Transverse colon (tissue), 4 donors: Measurements from ENCODE around the gene SHOC1.

Source experiments
- EP300 ChIP-seq: sonication (generic); formaldehyde crosslinking; IDR thresholded peaks from one replicate; pipeline ENCODE4 v1.6.1; 2017; ENCODE audit warnings: antibody characterized with exemption, low read depth
- POLR2A ChIP-seq: fragments of 450-650 bp; IDR thresholded peaks from one replicate; pipeline ENCODE4 v1.6.1; 2016; ENCODE audit warnings: antibody characterized with exemption, mild to moderate bottlenecking, moderate library complexity
- POLR2AphosphoS5 ChIP-seq, 3 donors: sonication (generic); formaldehyde crosslinking; IDR thresholded peaks; one replicate each; pipeline ENCODE4 v1.6.1; 2016; ENCODE audit warnings: antibody characterized with exemption in 3 of 3
- TF ChIP-seq, protein P1 (sequence below), 5 experiments: fragments of 200-600 bp in 3 of 5; fragments of 450-650 bp in 2 of 5; sonication (generic) in 3 of 5; IDR thresholded peaks; 1 replicate in 2 of 5; 2 replicates in 3 of 5; pipeline ENCODE4 v1.5.1; 2016 to 2017; ENCODE audit warnings: antibody characterized with exemption in 5 of 5, inconsistent platforms in 3 of 5, mild to moderate bottlenecking in 2 of 5, moderate library complexity in 1 of 5

DNA sequence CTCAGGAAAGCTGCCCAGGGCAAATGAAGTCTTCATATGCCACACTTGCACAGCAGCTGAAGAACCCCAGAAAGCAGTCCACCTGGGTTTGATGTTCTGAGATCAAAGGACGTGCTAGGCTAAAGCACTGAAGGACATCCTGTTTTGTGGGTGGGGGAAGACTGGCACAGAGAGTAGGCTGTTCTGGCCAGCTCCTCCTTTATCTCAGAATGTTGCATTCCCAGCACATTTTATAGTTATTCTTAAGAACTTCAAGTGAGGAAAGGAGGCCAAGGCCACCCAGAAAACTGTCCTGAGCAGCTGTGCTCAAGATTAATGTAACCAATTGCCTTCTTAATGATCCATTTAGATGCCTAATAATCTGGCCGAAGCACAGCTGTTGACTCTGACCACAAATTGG lies 10.9 kb downstream of the SHOC1 start:
- TF ChIP-seq, protein P1, sequence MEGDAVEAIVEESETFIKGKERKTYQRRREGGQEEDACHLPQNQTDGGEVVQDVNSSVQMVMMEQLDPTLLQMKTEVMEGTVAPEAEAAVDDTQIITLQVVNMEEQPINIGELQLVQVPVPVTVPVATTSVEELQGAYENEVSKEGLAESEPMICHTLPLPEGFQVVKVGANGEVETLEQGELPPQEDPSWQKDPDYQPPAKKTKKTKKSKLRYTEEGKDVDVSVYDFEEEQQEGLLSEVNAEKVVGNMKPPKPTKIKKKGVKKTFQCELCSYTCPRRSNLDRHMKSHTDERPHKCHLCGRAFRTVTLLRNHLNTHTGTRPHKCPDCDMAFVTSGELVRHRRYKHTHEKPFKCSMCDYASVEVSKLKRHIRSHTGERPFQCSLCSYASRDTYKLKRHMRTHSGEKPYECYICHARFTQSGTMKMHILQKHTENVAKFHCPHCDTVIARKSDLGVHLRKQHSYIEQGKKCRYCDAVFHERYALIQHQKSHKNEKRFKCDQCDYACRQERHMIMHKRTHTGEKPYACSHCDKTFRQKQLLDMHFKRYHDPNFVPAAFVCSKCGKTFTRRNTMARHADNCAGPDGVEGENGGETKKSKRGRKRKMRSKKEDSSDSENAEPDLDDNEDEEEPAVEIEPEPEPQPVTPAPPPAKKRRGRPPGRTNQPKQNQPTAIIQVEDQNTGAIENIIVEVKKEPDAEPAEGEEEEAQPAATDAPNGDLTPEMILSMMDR (IDR thresholded peaks at IDR 0.05): no peak
- TF ChIP-seq POLR2A (no peak), POLR2AphosphoS5 (IDR thresholded peaks at IDR 0.05) (no peak), EP300 (no peak)
